ENCODE results near the gene SLC43A3. TPM values are rescaled to one million over a fixed set of nuclear protein-coding genes. Genes with fewer than 3 reads are reported as not detected.

Gene SLC43A3
- total and polyA plus RNA-seq, 3 donors from 2014 or later: 13.8 to 20.8 (median 13.9) TPM

DNA sequence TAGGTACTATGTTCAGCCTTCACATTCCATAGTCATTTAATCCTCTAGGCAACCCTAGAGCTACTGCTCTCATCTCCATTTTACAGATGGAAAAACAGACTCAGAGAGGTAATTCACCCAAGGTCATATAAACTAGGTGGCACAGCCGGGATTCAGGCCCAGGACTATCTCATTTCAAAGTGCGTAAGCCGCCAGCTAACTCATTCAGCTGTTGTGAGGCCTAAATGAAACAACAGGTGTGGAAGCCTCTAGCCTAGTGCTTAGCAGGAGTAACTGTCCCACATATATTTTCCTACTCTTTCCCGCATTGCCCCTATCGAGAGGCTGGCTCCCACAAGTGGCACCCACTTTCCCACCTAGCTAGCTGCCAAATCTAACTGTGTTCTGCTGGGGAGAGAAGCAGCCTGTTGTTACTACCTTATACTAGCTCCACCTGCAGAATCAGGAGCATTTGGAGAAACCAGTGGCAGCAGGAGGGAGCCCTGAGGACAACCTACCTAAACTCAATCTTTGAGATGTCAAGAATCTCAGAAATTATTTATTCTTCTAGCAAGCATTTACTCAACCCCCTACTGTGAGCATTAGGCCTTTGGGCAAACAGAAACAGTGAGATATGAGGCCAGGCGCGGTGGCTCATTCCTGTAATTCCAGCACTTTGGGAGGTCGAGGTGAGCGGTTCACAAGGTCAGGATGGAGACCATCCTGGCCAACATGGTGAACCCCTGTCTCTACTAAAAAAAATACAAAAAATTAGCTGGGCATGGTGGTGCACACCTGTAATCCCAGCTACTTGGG lies 66.8 kb downstream of the SLC43A3 start:
- intact Hi-C loops (cut with DNase I; ENCODE audit: low total_unique reads): no loop called here

DNA sequence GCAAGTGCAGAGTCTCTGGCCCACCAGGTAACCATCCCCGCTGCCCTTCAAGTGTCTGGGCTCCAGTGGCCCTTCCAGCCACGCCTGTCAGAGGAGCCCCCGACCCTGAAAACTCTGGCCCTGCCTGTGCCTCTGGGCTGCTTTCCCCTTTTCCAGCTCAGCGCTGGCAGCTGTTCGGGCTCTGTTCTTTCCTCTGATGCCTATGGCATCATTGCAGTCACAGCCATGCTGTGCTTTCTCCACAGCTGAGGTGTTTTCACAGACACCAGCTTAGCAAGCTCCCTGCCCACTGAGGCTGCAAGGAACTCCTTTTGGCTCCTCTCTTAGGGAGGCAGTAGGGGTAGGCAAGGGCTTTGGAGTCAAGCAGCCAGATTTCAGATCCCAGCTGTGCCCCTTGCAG lies 67.5 kb downstream of the SLC43A3 start:
- no peak for TF ChIP-seq POLR2A (IDR thresholded peaks at IDR 0.05)
- TF ChIP-seq, protein P1, sequence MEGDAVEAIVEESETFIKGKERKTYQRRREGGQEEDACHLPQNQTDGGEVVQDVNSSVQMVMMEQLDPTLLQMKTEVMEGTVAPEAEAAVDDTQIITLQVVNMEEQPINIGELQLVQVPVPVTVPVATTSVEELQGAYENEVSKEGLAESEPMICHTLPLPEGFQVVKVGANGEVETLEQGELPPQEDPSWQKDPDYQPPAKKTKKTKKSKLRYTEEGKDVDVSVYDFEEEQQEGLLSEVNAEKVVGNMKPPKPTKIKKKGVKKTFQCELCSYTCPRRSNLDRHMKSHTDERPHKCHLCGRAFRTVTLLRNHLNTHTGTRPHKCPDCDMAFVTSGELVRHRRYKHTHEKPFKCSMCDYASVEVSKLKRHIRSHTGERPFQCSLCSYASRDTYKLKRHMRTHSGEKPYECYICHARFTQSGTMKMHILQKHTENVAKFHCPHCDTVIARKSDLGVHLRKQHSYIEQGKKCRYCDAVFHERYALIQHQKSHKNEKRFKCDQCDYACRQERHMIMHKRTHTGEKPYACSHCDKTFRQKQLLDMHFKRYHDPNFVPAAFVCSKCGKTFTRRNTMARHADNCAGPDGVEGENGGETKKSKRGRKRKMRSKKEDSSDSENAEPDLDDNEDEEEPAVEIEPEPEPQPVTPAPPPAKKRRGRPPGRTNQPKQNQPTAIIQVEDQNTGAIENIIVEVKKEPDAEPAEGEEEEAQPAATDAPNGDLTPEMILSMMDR (IDR thresholded peaks at IDR 0.05): no peak
- Histone ChIP-seq H3K27me3 (no peaks in the 10 kb centered on the region), H3K27ac (no peak overlapping the region), H3K4me3 (no peak overlapping the region), H3K4me1 (no peaks in the 10 kb centered on the region), H3K36me3 (ENCODE audit: low read depth, missing control alignments) (no peaks in the 10 kb centered on the region), H3K9me3 (no peaks in the 10 kb centered on the region)
- intact Hi-C loops (cut with DNase I; ENCODE audit: low total_unique reads): no loop called here
- WGBS, 2 donors: 82 to 100% methylated on average over 2 to 5 of the region's 5 CpGs
- no peak for DNase-seq

More for the DNA sequence above, 66.8 kb downstream of the SLC43A3 start:
- H3K36me3 ChIP-seq (ENCODE audit: low read depth, missing control alignments): no peaks in the 10 kb centered on the region
- no peak overlapping the region for H3K27ac ChIP-seq
- TF ChIP-seq, protein P1 (IDR thresholded peaks at IDR 0.05): no peak
- no peak for TF ChIP-seq POLR2A (IDR thresholded peaks at IDR 0.05)
- H3K4me3 ChIP-seq: no peak overlapping the region
- 88 to 92% methylated on average over 9 of the region's 9 CpGs for WGBS, 2 donors
- DNase-seq: no peak
- no peaks in the 10 kb centered on the region for H3K4me1 ChIP-seq
- no peaks in the 10 kb centered on the region for H3K9me3 ChIP-seq
- no peaks in the 10 kb centered on the region for H3K27me3 ChIP-seq

DNA sequence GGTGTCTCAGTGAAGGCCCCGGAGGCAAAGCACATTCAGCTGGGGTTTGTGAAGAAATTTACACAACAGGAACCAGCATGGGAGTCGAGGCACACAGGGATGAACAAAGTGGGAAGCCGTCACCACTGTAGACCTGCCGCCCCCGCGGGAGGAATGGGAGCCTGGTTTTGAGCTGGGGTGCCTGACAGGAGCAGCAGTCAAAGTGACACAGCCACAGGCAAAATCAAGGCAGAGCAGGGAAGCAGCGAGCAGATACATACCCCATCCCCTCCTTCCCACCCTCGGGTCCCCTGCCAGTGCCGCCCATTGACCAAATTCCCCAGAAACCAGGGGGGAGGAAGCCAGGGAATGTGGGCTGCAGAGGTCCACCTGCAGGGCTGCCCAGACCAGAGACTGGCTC lies 67.9 kb downstream of the SLC43A3 start:
- Histone ChIP-seq H3K36me3 (ENCODE audit: low read depth, missing control alignments) (no peaks in the 10 kb centered on the region), H3K9me3 (no peaks in the 10 kb centered on the region), H3K4me1 (no peaks in the 10 kb centered on the region), H3K4me3 (no peak overlapping the region), H3K27ac (no peak overlapping the region), H3K27me3 (no peaks in the 10 kb centered on the region)
- WGBS, 2 donors: 78 to 82% methylated on average over 8 to 9 of the region's 9 CpGs
- intact Hi-C loops (cut with DNase I; ENCODE audit: low total_unique reads): no loop called here
- TF ChIP-seq, protein P1 (IDR thresholded peaks at IDR 0.05): no peak
- DNase-seq: no peak

DNA sequence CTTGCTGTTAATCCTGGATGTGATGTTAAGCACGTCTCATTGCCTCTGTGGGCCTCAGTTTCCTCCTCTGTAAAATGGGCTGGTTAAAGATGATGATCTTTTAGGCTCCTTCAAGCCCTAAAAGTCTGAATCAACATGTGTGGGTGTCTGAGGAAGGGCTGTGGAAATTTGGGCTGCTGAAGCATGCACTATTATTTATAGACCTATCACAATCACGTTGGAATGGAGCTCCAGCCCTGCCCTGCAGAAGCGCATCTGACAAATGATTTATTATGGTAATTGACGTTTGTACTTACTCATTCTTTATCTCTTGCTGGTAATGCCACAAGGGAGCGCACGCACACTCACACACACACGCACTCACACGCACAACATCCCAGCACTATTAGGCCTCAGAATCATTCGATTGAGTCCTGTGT lies 68.4 kb downstream of the SLC43A3 start:
- Histone ChIP-seq H3K4me1 (no peaks in the 10 kb centered on the region), H3K27me3 (no peaks in the 10 kb centered on the region), H3K36me3 (ENCODE audit: low read depth, missing control alignments) (no peaks in the 10 kb centered on the region), H3K9me3 (no peaks in the 10 kb centered on the region), H3K4me3 (no peak overlapping the region), H3K27ac (no peak overlapping the region)
- intact Hi-C loops (cut with DNase I; ENCODE audit: low total_unique reads): no loop called here
- WGBS, 2 donors: 79 to 82% methylated on average over 9 of the region's 9 CpGs
- no peak for DNase-seq
- TF ChIP-seq POLR2A (IDR thresholded peaks at IDR 0.05): no peak
- TF ChIP-seq, protein P1 (IDR thresholded peaks at IDR 0.05): no peak

DNA sequence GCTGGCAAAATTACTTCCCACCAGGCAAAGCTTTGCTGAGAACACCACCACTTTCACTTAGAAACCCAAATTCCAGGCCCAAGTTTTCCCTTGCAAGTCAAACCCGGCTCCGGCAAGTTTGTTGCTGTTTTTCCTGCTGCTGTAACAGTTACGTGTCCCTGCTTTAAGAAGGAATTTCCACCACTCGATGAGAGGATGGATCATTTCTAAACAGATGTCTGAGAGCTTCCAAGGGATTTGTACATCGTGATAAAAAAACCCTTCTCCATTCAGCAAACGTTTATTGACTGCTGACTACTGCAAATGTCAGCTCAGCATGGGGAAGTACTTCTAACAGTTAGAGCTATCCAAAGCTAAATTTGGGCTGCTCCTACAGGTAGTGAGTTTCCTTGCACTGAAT lies 69.1 kb downstream of the SLC43A3 start:
- Histone ChIP-seq H3K27ac (peak overlapping the region in 1 of 2 donors; percentile 24), H3K36me3 (ENCODE audit: low read depth, missing control alignments) (no peaks in the 10 kb centered on the region), H3K9me3 (no peaks in the 10 kb centered on the region), H3K27me3 (no peaks in the 10 kb centered on the region), H3K4me1 (no peaks in the 10 kb centered on the region), H3K4me3 (no peak overlapping the region)
- TF ChIP-seq, protein P1 (IDR thresholded peaks at IDR 0.05): no peak
- WGBS, 2 donors: 39 to 46% methylated on average over 6 of the region's 6 CpGs
- peak; percentile 22 for DNase-seq
- intact Hi-C loops (cut with DNase I; ENCODE audit: low total_unique reads): no loop called here

Measured in testis (tissue), 3 donors.